Measurements from ENCODE around the gene RAD21L1. TPM values are rescaled to one million over a fixed set of nuclear protein-coding genes. Genes with fewer than 3 reads are reported as not detected.

Gene RAD21L1
- total RNA-seq, 1 experiment from 2014 or later: 0.11 TPM

- DNase-seq (ENCODE audit: low read depth, low spot score): no peak
- in situ Hi-C loops (cut with HindIII; ENCODE audit: low pct_unique_long_range_greater_than_20kb, low sequenced_read_pairs): no loop called here
Observed at GRCh38 chr20:1195226-1195625, 30.6 kb upstream of the RAD21L1 start.

DNA sequence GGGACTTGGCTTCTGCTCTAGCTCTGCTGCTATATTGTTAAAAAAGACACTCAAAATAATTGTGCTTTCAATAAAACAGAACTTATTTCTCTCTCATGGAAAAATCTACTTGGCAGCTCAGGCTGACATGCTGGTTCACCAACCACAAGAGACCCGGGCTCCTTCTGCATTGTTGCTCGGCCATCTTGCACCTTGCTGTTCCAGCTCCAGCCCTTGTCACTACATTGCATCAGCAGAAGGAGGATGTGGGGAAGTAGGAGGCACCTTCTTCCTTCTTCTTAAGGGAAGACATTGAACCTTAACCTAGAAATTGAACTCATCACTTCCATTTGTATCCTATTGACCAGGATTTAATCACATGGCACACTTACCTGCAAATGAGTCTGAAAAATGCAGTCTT lies 29.2 kb upstream of the RAD21L1 start:
- in situ Hi-C loops (cut with HindIII; ENCODE audit: low pct_unique_long_range_greater_than_20kb, low sequenced_read_pairs): no loop called here
- no peak for DNase-seq (ENCODE audit: low read depth, low spot score)

GRCh38 chr20:1197801-1198200 lies 28.0 kb upstream of the RAD21L1 start:
- in situ Hi-C loops (cut with HindIII; ENCODE audit: low pct_unique_long_range_greater_than_20kb, low sequenced_read_pairs): no loop called here
- no peak for DNase-seq (ENCODE audit: low read depth, low spot score)

DNA sequence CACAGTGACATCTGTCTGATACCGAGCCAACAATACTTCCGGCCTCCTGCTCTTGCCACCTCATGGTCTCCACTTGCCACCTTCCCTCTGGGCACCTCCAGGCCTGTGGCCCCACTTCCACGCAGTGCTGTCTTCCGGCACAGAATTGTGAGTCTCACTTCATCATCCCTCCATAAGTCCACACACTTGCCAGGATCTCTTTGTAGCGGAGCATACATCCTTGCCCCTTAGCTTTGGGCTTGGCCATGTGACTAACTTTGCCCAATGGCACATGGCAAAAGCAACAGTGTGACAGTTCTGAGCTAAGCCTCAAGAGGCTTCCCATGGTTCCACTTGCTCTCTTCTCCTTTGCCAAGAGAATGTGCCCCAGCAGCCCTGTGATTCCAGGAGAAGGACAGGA lies 27.1 kb upstream of the RAD21L1 start:
- in situ Hi-C loops (cut with HindIII; ENCODE audit: low pct_unique_long_range_greater_than_20kb, low sequenced_read_pairs): no loop called here
- no peak for DNase-seq (ENCODE audit: low read depth, low spot score)

GRCh38 chr20:1199212-1199873 lies 26.5 kb upstream of the RAD21L1 start:
- in situ Hi-C loops (cut with HindIII; ENCODE audit: low pct_unique_long_range_greater_than_20kb, low sequenced_read_pairs): no loop called here

DNA sequence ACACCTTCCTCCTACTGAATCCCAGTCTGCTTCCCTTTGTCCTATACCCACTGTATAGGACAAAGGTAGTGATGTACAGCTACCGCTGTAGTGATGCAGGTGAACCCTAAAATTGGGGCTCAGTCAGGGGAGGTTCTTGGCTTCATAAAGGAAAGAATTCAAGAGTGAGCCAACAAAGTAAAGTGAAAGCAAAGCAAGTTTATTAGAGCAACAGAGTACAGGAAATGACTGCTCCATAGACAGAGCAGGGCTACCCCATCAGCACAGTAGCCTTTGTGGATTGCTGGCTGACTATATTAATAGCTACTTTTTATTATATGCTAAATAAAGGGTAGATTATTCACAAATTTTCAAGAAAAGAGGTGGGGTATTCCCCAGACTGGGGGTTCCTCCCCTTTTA lies 25.9 kb upstream of the RAD21L1 start:
- DNase-seq (ENCODE audit: low read depth, low spot score): no peak
- in situ Hi-C loops (cut with HindIII; ENCODE audit: low pct_unique_long_range_greater_than_20kb, low sequenced_read_pairs): no loop called here

More at GRCh38 chr20:1199212-1199873, 26.5 kb upstream of the RAD21L1 start:
- DNase-seq (ENCODE audit: low read depth, low spot score): peak; percentile 41

DNA sequence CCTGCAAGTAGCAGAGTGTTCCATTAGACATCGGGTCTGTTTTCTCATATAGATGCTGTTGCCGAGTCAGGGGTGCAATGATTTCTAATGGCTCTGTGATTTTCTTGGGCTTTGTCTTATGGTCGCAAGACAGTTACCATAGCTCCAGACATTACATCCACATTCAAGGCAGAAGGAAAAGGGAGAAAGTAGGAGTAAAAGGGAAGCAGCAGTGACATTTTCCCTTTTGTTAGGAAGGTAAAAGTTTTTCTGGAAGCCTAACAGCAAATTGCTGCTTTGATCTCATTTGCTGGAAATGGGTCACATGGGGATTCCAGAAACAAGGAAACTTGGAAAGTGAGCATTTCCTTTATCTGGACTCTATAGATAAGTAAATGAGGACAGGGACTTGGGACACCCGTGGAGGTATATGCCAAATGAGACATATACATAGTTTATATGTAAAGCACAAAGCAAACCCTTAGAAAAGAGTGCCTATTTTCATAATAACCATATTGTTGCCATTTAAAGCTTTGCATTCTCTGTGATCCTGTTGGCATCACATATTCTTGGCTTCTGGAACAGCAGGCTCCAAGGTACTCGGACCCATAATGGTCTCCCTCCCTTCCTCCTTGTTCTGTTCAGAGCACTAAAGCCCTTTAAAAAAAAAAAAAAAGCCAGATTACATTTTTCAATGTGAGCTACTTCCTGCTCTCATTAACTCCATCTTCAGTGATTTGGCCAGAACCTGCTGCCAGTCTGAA lies 22.9 kb upstream of the RAD21L1 start, which contains the start of gene C20orf202:
Gene C20orf202, plus strand, starts transcription at position 693 of the 743 bp plus-strand sequence. CDS start 132 bp downstream, outside the sequence.
- DNase-seq (ENCODE audit: low read depth, low spot score): no peak
- in situ Hi-C loops (cut with HindIII; ENCODE audit: low pct_unique_long_range_greater_than_20kb, low sequenced_read_pairs): no loop called here

DNA sequence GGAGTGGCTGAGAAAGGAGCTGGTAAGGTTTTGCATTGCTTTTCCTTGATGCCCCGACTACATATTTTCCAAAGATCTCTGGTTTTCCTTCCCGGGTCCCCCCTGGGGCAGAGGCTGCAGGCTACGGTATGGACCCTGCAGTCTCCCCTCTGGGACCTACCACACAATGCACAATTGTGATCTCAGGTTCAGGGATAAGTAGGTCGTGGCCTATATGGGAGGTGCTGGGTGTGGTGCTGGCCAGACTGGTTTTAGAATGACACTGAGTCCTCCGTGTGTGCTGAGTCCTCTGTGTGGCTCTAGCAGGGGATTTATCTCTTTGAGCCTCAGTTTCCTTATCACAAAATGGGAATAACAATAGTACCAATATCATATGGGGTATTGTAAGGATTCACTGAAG lies 22.2 kb upstream of the RAD21L1 start:
- in situ Hi-C loops (cut with HindIII; ENCODE audit: low pct_unique_long_range_greater_than_20kb, low sequenced_read_pairs): no loop called here
- DNase-seq (ENCODE audit: low read depth, low spot score): no peak

GRCh38 chr20:1204113-1204512 lies 21.7 kb upstream of the RAD21L1 start:
- in situ Hi-C loops (cut with HindIII; ENCODE audit: low pct_unique_long_range_greater_than_20kb, low sequenced_read_pairs): no loop called here
- DNase-seq (ENCODE audit: low read depth, low spot score): no peak

- no peak for DNase-seq (ENCODE audit: low read depth, low spot score)
- in situ Hi-C loops (cut with HindIII; ENCODE audit: low pct_unique_long_range_greater_than_20kb, low sequenced_read_pairs): no loop called here
Observed at GRCh38 chr20:1204576-1204975, 21.3 kb upstream of the RAD21L1 start.

DNA sequence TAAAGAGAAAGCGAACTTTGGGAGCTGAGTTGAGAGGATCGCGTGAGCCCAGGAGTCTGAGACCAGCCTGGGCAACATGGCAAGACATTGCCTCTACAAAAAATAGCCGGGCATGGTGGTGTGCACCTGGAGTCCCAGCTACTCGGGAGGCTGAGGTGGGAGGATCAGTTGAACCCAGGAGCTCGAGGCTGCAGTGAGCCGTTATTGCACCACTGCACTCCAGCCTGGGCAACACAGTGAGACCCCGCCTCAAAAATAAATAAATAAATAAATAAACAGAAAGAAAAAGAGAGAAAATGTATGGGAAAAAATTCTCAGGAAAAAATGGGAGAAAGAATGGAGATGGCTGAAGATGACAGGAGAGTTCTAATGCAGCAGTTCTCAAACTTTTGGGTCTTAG lies 20.0 kb upstream of the RAD21L1 start:
- in situ Hi-C loops (cut with HindIII; ENCODE audit: low pct_unique_long_range_greater_than_20kb, low sequenced_read_pairs): no loop called here
- no peak for DNase-seq (ENCODE audit: low read depth, low spot score)

- in situ Hi-C loops (cut with HindIII; ENCODE audit: low pct_unique_long_range_greater_than_20kb, low sequenced_read_pairs): no loop called here
- no peak for DNase-seq (ENCODE audit: low read depth, low spot score)
Observed at GRCh38 chr20:1206366-1207148, 19.3 kb upstream of the RAD21L1 start.

GRCh38 chr20:1207293-1207878 lies 18.5 kb upstream of the RAD21L1 start:
- in situ Hi-C loops (cut with HindIII; ENCODE audit: low pct_unique_long_range_greater_than_20kb, low sequenced_read_pairs): no loop called here
- peak; percentile 39 for DNase-seq (ENCODE audit: low read depth, low spot score)

- DNase-seq (ENCODE audit: low read depth, low spot score): peak; percentile 57
- in situ Hi-C loops (cut with HindIII; ENCODE audit: low pct_unique_long_range_greater_than_20kb, low sequenced_read_pairs): no loop called here
Observed at GRCh38 chr20:1209447-1210387, 16.1 kb upstream of the RAD21L1 start.

GRCh38 chr20:1210501-1210900 lies 15.3 kb upstream of the RAD21L1 start:
- in situ Hi-C loops (cut with HindIII; ENCODE audit: low pct_unique_long_range_greater_than_20kb, low sequenced_read_pairs): no loop called here
- no peak for DNase-seq (ENCODE audit: low read depth, low spot score)

GRCh38 chr20:1212023-1212422 lies 13.8 kb upstream of the RAD21L1 start:
- DNase-seq (ENCODE audit: low read depth, low spot score): no peak
- in situ Hi-C loops (cut with HindIII; ENCODE audit: low pct_unique_long_range_greater_than_20kb, low sequenced_read_pairs): no loop called here
